H1 (cell line): ENCODE measurements around the gene VAX1. TPM values are rescaled to one million over a fixed set of nuclear protein-coding genes. Genes with fewer than 3 reads are reported as not detected.

ENCODE experiments used
- ATF3 ChIP-seq: IDR thresholded peaks from 2 replicates; pipeline ENCODE4 v1.6.1; 2011; ENCODE audit warnings: low read depth, mild to moderate bottlenecking, low read length; ENCODE audit not compliant: insufficient read depth
- CEBPB ChIP-seq: IDR thresholded peaks from 2 replicates; pipeline ENCODE4 v1.6.1; 2012; ENCODE audit warnings: low read depth, low read length
- CTCF ChIP-seq, 3 experiments: IDR thresholded peaks; 1 replicate in 2 of 3; 2 replicates in 1 of 3; pipeline versions ENCODE4 v1.5.1 to v1.6.1; 2011; ENCODE audit warnings: low read length in 3 of 3, mild to moderate bottlenecking in 3 of 3, inconsistent platforms in 2 of 3, low read depth in 1 of 3, moderate library complexity in 1 of 3; ENCODE audit not compliant: insufficient read depth in 1 of 3; ENCODE audit errors: control extremely low read depth in 1 of 3
- E2F6 ChIP-seq: IDR thresholded peaks from 2 replicates; pipeline ENCODE4 v1.6.1; 2012; ENCODE audit warnings: inconsistent platforms
- JUND ChIP-seq: IDR thresholded peaks from 2 replicates; pipeline ENCODE4 v1.6.1; 2011; ENCODE audit warnings: mild to moderate bottlenecking, improper control_type of control experiment, low read length
- NANOG ChIP-seq: IDR thresholded peaks from 2 replicates; pipeline ENCODE4 v1.6.1; 2011; ENCODE audit warnings: low read length, low read depth, mild to moderate bottlenecking, inconsistent platforms; ENCODE audit not compliant: insufficient read depth, poor library complexity, severe bottlenecking
- RBBP5 ChIP-seq: IDR thresholded peaks from 2 replicates; pipeline ENCODE4 v1.7.1; 2012; ENCODE audit warnings: low read depth, mild to moderate bottlenecking, inconsistent platforms, low read length, moderate library complexity, borderline replicate concordance
- RXRA ChIP-seq: IDR thresholded peaks from 2 replicates; pipeline ENCODE4 v1.6.1; 2011; ENCODE audit warnings: low read depth, mild to moderate bottlenecking, low read length, moderate library complexity; ENCODE audit not compliant: insufficient read depth
- SIN3A ChIP-seq, 2 experiments: IDR thresholded peaks in 1 of 2; conservative IDR thresholded peaks in 1 of 2; 2 replicates each; pipeline ENCODE4 v1.6.1; 2011 to 2012; ENCODE audit warnings: low read length in 2 of 2, improper control_type of control experiment in 1 of 2, low read depth in 1 of 2, mild to moderate bottlenecking in 1 of 2
- SIRT6 ChIP-seq: IDR thresholded peaks from one replicate; pipeline ENCODE4 v1.7.1; 2012; ENCODE audit warnings: low read length, inconsistent platforms
- SP1 ChIP-seq: IDR thresholded peaks from 2 replicates; pipeline ENCODE4 v1.6.1; 2011; ENCODE audit warnings: low read depth, low read length
- TBP ChIP-seq: IDR thresholded peaks from 2 replicates; pipeline ENCODE4 v1.6.1; 2011; ENCODE audit warnings: low read depth, low read length, improper control_type of control experiment
- TEAD4 ChIP-seq: IDR thresholded peaks from 2 replicates; pipeline ENCODE4 v1.6.1; 2012; ENCODE audit warnings: low read depth, low read length, inconsistent platforms, mixed read lengths
- ZNF274 ChIP-seq: IDR thresholded peaks from 2 replicates; pipeline ENCODE4 v1.7.0; 2012; ENCODE audit warnings: low read length, borderline replicate concordance; ENCODE audit errors: extremely low read depth
- polyA plus RNA-seq, 7 experiments: library from polyadenylated mRNA; depleted of rRNA in 3 of 7; stranded (reverse) in 5 of 7; unstranded in 2 of 7; fragments of >200 nt in 5 of 7; fragments of 200-250 nt in 2 of 7; gene quantifications; 1 replicate in 5 of 7; 2 replicates in 1 of 7; 4 replicates in 1 of 7; pipeline versions ENCODE4 v1.2.1 to v1.2.3, GENCODE V29; 2011 to 2013; ENCODE audit warnings: missing spikeins in 2 of 7, mixed read lengths in 2 of 7
- total RNA-seq: library from RNA; stranded (reverse); fragmentation: NEBNext Ultra II Directional; extraction: Animal tissue kit (Norgen Biotek cat#: 25700); gene quantifications from 2 replicates; pipeline ENCODE4 v1.2.1, GENCODE V29; 2021

Gene VAX1
- total and polyA plus RNA-seq, 2 of the 8 experiments (the other 6 are each of a cell fraction or from before 2014, with no cell fraction given), result not detected

- TF ChIP-seq CTCF (IDR thresholded peaks at IDR 0.05; ENCODE audit: control extremely low read depth in 1 of 3, insufficient read depth in 1 of 3, low read depth in 1 of 3, low read length in 3 of 3) (peak; percentile 70 to 96 (median 96)), RXRA (no peak), TBP (no peak), RBBP5 (0 out of 2 replicates have a peak, but pooled peaks have one; percentile 32), CEBPB (no peak), TEAD4 (no peak), ZNF274 (no peak), JUND (no peak), E2F6 (no peak), SIN3A (conservative IDR thresholded peaks at IDR 0.05 in 1 of 2, IDR thresholded peaks at IDR 0.05 in 1 of 2; ENCODE audit: low read depth in 1 of 2, low read length in 2 of 2) (peak in 1 of 2 experiments; percentile 55; a peak in 1 of 4 replicates), SP1 (0 out of 2 replicates have a peak, but pooled peaks have one; percentile 68), NANOG (no peak), ATF3 (no peak), SIRT6 (no peak)
These were observed 36.6 kb upstream of the VAX1 start (continued) for GRCh38 chr10:117174439-117175214.
